HepG2 (cell line): ENCODE results near the gene ROBO3. TPM values are rescaled to one million over a fixed set of nuclear protein-coding genes. Genes with fewer than 3 reads are reported as not detected.
A peak's percentile ranks its signal among the peaks of the same experiment; 100 is the strongest.

Source experiments
- ARNT ChIP-seq: fragments of 450-650 bp; IDR thresholded peaks from 2 replicates; pipeline ENCODE4 v1.6.1; 2017
- CREM ChIP-seq, 2 experiments: sonication (generic) in 1 of 2; formaldehyde crosslinking in 1 of 2; IDR thresholded peaks; 2 replicates each; pipeline versions ENCODE4 v1.4.0 to v1.6.1; 2016 to 2020; ENCODE audit warnings: antibody characterized with exemption in 1 of 2, mild to moderate bottlenecking in 1 of 2, missing genetic modification reagents in 1 of 2
- HMG20B ChIP-seq: conservative IDR thresholded peaks from 2 replicates; pipeline ENCODE4 v1.6.1; 2016; ENCODE audit warnings: missing genetic modification reagents, missing compliant biosample characterization
- IKZF1 ChIP-seq: fragments of 450-650 bp; IDR thresholded peaks from 2 replicates; pipeline ENCODE4 v1.7.1; 2016
- POLR2G ChIP-seq: fragments of 200-400 bp; formaldehyde crosslinking; IDR thresholded peaks from 2 replicates; pipeline ENCODE4 v1.6.1; 2018; ENCODE audit warnings: mild to moderate bottlenecking, low read depth, low read length, moderate library complexity
- SRF ChIP-seq: IDR thresholded peaks from 2 replicates; pipeline ENCODE4 v1.6.1; 2011; ENCODE audit warnings: mild to moderate bottlenecking, low read depth, low read length, moderate library complexity
- ZMYM2 ChIP-seq: sonication (generic); formaldehyde crosslinking; IDR thresholded peaks from 2 replicates; pipeline ENCODE4 v1.8.0; 2022; ENCODE audit warnings: mild to moderate bottlenecking, missing genetic modification reagents
- ZNF3 ChIP-seq: IDR thresholded peaks from 2 replicates; pipeline ENCODE4 v1.7.0; 2017; ENCODE audit warnings: inconsistent platforms
- ZNF510 ChIP-seq: sonication (generic); formaldehyde crosslinking; IDR thresholded peaks from 2 replicates; pipeline ENCODE4 v1.4.0; 2020; ENCODE audit warnings: low read depth, mild to moderate bottlenecking, missing genetic modification reagents
- polyA plus RNA-seq, 8 experiments: library from polyadenylated mRNA; depleted of rRNA in 3 of 8; stranded (reverse) in 7 of 8; unstranded in 1 of 8; fragments of >200 nt; fragmentation: Illumina TruSeq in 4 of 8; extraction: Trizol in 4 of 8; gene quantifications; 2 replicates each; pipeline versions ENCODE4 v1.2.1 to v1.2.3, GENCODE V29; 2011 to 2016; ENCODE audit warnings: low read depth in 4 of 8, missing spikeins in 1 of 8, mixed read lengths in 1 of 8; ENCODE audit not compliant: insufficient read depth in 1 of 8
- total RNA-seq, 5 experiments: library from RNA; depleted of rRNA; stranded (reverse); fragments of >200 nt; fragmentation: Illumina TruSeq; extraction: Trizol; gene quantifications; 2 replicates each; pipeline ENCODE4 v1.2.3, GENCODE V29; 2016; ENCODE audit warnings: low read depth in 1 of 5
- TF ChIP-seq, protein P1 (sequence below): sonication (generic); formaldehyde crosslinking; IDR thresholded peaks from 2 replicates; pipeline ENCODE4; 2020; ENCODE audit warnings: missing genetic modification reagents, mild to moderate bottlenecking, borderline replicate concordance
- TF ChIP-seq, protein P2 (sequence below), 2 experiments: fragments of 450-650 bp in 1 of 2; sonication (generic) in 1 of 2; formaldehyde crosslinking in 1 of 2; IDR thresholded peaks; 2 replicates each; pipeline versions ENCODE4 v1.6.1 to v1.8.0; 2016 to 2022; ENCODE audit warnings: antibody characterized with exemption in 1 of 2, mild to moderate bottlenecking in 1 of 2, missing genetic modification reagents in 1 of 2
- TF ChIP-seq, protein P3 (sequence below): sonication (generic); formaldehyde crosslinking; IDR thresholded peaks from 2 replicates; pipeline ENCODE4 v1.5.0; 2020; ENCODE audit warnings: mild to moderate bottlenecking, missing genetic modification reagents, borderline replicate concordance

The ROBO3 gene
- total and polyA plus RNA-seq, 2 of the 13 experiments (the other 11 are each of a cell fraction or from before 2014, with no cell fraction given), result 0.07 to 2.4 TPM

DNA sequence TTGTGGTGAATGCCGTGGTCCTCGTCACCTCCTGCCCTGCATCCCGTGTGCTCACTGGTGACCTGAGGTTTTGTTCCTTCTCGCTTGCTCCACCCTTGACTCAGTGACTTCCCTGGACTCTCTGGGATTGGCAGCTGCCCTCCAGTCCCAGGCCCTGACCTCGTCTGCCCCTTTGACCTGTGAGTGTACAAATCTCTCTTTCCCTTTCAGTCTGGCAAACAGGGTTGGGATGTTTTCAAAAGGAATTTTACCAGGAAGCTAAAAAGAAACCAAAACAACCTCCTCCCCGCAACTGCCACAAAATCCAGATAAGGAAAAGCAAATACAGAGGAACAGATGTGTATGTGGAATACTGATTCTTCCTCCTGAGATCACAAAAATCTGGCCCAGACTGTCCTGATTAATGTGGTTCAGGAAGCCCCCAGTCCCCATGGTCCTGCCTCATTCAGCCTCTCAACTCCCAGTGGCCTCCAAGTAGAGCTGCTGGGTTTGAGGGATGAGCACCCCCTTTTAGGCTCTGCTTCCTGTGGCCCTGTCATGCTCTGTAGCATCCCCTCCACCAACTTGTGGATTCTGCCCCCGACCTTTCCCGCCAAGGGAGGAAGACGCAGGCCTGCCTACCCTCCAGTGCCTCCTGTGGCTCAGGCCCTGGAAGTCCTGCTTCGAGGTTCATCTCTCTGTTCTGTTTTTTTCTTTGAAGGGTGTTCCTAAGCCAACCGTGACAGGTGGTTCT lies 17.3 kb downstream of the ROBO3 start (continued):
- TF ChIP-seq, protein P1, sequence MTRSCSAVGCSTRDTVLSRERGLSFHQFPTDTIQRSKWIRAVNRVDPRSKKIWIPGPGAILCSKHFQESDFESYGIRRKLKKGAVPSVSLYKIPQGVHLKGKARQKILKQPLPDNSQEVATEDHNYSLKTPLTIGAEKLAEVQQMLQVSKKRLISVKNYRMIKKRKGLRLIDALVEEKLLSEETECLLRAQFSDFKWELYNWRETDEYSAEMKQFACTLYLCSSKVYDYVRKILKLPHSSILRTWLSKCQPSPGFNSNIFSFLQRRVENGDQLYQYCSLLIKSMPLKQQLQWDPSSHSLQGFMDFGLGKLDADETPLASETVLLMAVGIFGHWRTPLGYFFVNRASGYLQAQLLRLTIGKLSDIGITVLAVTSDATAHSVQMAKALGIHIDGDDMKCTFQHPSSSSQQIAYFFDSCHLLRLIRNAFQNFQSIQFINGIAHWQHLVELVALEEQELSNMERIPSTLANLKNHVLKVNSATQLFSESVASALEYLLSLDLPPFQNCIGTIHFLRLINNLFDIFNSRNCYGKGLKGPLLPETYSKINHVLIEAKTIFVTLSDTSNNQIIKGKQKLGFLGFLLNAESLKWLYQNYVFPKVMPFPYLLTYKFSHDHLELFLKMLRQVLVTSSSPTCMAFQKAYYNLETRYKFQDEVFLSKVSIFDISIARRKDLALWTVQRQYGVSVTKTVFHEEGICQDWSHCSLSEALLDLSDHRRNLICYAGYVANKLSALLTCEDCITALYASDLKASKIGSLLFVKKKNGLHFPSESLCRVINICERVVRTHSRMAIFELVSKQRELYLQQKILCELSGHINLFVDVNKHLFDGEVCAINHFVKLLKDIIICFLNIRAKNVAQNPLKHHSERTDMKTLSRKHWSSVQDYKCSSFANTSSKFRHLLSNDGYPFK (CRISPR knock-in tag), result peak; percentile 41; the same call in 1 of the 2 replicates
- TF ChIP-seq POLR2G (no peak), CREM (IDR thresholded peaks at IDR 0.05) (0 out of 2 replicates have a peak, but pooled peaks have one; percentile 36), CREM (CRISPR knock-in tag; IDR thresholded peaks at IDR 0.05) (no peak), ARNT (no peak), IKZF1 (no peak), SRF (0 out of 2 replicates have a peak, but pooled peaks have one; percentile 46), HMG20B (CRISPR knock-in tag) (peak; percentile 92), ZNF3 (CRISPR knock-in tag) (no peak), ZMYM2 (CRISPR knock-in tag) (no peak), ZNF510 (CRISPR knock-in tag) (0 out of 2 replicates have a peak, but pooled peaks have one; percentile 72)
- TF ChIP-seq, protein P2, sequence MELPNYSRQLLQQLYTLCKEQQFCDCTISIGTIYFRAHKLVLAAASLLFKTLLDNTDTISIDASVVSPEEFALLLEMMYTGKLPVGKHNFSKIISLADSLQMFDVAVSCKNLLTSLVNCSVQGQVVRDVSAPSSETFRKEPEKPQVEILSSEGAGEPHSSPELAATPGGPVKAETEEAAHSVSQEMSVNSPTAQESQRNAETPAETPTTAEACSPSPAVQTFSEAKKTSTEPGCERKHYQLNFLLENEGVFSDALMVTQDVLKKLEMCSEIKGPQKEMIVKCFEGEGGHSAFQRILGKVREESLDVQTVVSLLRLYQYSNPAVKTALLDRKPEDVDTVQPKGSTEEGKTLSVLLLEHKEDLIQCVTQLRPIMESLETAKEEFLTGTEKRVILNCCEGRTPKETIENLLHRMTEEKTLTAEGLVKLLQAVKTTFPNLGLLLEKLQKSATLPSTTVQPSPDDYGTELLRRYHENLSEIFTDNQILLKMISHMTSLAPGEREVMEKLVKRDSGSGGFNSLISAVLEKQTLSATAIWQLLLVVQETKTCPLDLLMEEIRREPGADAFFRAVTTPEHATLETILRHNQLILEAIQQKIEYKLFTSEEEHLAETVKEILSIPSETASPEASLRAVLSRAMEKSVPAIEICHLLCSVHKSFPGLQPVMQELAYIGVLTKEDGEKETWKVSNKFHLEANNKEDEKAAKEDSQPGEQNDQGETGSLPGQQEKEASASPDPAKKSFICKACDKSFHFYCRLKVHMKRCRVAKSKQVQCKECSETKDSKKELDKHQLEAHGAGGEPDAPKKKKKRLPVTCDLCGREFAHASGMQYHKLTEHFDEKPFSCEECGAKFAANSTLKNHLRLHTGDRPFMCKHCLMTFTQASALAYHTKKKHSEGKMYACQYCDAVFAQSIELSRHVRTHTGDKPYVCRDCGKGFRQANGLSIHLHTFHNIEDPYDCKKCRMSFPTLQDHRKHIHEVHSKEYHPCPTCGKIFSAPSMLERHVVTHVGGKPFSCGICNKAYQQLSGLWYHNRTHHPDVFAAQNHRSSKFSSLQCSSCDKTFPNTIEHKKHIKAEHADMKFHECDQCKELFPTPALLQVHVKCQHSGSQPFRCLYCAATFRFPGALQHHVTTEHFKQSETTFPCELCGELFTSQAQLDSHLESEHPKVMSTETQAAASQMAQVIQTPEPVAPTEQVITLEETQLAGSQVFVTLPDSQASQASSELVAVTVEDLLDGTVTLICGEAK (IDR thresholded peaks at IDR 0.05), result no peak
- TF ChIP-seq, protein P2 (CRISPR knock-in tag; IDR thresholded peaks at IDR 0.05), result no peak
- TF ChIP-seq, protein P3, sequence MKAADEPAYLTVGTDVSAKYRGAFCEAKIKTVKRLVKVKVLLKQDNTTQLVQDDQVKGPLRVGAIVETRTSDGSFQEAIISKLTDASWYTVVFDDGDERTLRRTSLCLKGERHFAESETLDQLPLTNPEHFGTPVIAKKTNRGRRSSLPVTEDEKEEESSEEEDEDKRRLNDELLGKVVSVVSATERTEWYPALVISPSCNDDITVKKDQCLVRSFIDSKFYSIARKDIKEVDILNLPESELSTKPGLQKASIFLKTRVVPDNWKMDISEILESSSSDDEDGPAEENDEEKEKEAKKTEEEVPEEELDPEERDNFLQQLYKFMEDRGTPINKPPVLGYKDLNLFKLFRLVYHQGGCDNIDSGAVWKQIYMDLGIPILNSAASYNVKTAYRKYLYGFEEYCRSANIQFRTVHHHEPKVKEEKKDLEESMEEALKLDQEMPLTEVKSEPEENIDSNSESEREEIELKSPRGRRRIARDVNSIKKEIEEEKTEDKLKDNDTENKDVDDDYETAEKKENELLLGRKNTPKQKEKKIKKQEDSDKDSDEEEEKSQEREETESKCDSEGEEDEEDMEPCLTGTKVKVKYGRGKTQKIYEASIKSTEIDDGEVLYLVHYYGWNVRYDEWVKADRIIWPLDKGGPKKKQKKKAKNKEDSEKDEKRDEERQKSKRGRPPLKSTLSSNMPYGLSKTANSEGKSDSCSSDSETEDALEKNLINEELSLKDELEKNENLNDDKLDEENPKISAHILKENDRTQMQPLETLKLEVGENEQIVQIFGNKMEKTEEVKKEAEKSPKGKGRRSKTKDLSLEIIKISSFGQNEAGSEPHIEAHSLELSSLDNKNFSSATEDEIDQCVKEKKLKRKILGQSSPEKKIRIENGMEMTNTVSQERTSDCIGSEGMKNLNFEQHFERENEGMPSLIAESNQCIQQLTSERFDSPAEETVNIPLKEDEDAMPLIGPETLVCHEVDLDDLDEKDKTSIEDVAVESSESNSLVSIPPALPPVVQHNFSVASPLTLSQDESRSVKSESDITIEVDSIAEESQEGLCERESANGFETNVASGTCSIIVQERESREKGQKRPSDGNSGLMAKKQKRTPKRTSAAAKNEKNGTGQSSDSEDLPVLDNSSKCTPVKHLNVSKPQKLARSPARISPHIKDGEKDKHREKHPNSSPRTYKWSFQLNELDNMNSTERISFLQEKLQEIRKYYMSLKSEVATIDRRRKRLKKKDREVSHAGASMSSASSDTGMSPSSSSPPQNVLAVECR (CRISPR knock-in tag), result peak; percentile 25; the same call in 1 of the 2 replicates
